ENCODE results near the gene ALK. TPM values are rescaled to one million over a fixed set of nuclear protein-coding genes. Genes with fewer than 3 reads are reported as not detected.

Gene ALK
- total and polyA plus RNA-seq, 2 donors (not counting 1 experiment from before 2014, with no cell fraction given), result under 0.01 to 0.02 TPM

DNA sequence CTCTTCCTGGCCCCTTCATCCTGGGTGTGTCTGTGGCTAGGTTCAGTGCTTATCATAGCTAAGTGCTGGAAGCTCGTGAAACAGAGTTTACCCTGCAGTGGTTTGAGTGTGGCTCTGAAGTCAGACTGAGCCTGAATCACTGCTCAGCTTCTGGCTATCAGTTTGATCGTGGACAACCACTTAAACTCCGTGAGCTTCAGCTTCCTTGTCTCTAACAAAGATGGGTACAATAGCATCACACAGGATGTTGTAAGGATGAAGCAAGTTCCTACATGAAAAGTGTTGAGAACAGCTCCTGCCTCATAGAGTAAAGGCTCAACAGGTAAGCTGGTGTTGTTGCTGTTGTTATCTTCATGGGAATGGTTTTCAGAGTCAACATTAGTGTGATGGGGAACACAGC is 595.8 kb downstream of the ALK start:
- no peak overlapping the region for H3K27ac ChIP-seq (ENCODE audit: insufficient read depth, low read length)

GRCh38 chr2:29323961-29324360 is 597.4 kb downstream of the ALK start:
- no peaks in the 10 kb centered on the region for H3K36me3 ChIP-seq (ENCODE audit: control insufficient read depth, insufficient read depth, low read length)
- H3K27ac ChIP-seq (ENCODE audit: insufficient read depth, low read length), result no peak overlapping the region
- H4K20me1 ChIP-seq (ENCODE audit: control insufficient read depth, extremely low read depth, insufficient read depth, low read length), result no peaks in the 10 kb centered on the region
- H2AFZ ChIP-seq (ENCODE audit: low read length), result no peak overlapping the region
- H3K9ac ChIP-seq (ENCODE audit: insufficient read depth, low read length), result no peak overlapping the region
- no peaks in the 10 kb centered on the region for H3K27me3 ChIP-seq (ENCODE audit: control insufficient read depth, insufficient read depth, low read length)
- no peak overlapping the region for H3K4me3 ChIP-seq (replicated peaks in 1 of 4; ENCODE audit: control extremely low read depth in 1 of 4, insufficient read depth in 1 of 4, low read depth in 3 of 4, low read length in 4 of 4)
- H3K9me3 ChIP-seq (ENCODE audit: control insufficient read depth, insufficient read depth, low read depth, low read length), result no peaks in the 10 kb centered on the region
- no peak overlapping the region for H3K4me2 ChIP-seq (ENCODE audit: extremely low read depth, insufficient read depth, low read length)
- DNase-seq (ENCODE audit: low read depth in 2 of 2), result peak; percentile 0 to 80
- TF ChIP-seq, protein P1, sequence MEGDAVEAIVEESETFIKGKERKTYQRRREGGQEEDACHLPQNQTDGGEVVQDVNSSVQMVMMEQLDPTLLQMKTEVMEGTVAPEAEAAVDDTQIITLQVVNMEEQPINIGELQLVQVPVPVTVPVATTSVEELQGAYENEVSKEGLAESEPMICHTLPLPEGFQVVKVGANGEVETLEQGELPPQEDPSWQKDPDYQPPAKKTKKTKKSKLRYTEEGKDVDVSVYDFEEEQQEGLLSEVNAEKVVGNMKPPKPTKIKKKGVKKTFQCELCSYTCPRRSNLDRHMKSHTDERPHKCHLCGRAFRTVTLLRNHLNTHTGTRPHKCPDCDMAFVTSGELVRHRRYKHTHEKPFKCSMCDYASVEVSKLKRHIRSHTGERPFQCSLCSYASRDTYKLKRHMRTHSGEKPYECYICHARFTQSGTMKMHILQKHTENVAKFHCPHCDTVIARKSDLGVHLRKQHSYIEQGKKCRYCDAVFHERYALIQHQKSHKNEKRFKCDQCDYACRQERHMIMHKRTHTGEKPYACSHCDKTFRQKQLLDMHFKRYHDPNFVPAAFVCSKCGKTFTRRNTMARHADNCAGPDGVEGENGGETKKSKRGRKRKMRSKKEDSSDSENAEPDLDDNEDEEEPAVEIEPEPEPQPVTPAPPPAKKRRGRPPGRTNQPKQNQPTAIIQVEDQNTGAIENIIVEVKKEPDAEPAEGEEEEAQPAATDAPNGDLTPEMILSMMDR (conservative IDR thresholded peaks at IDR 0.05 in 1 of 2, IDR thresholded peaks at IDR 0.05 in 1 of 2; ENCODE audit: low read depth in 1 of 2, low read length in 2 of 2), result no peak
- TF ChIP-seq EZH2 (IDR thresholded peaks at IDR 0.05; ENCODE audit: low read length, missing control alignments), result no peak
- no peaks in the 10 kb centered on the region for H3K79me2 ChIP-seq (ENCODE audit: control insufficient read depth, insufficient read depth, low read length)
- H3K4me1 ChIP-seq (ENCODE audit: control insufficient read depth, extremely low read depth, insufficient read depth, low read length), result no peaks in the 10 kb centered on the region

More for the DNA sequence above, 595.8 kb downstream of the ALK start:
- Histone ChIP-seq H3K4me1 (ENCODE audit: control insufficient read depth, extremely low read depth, insufficient read depth, low read length) (no peaks in the 10 kb centered on the region), H4K20me1 (ENCODE audit: control insufficient read depth, extremely low read depth, insufficient read depth, low read length) (no peaks in the 10 kb centered on the region), H3K9me3 (ENCODE audit: control insufficient read depth, insufficient read depth, low read depth, low read length) (no peaks in the 10 kb centered on the region), H3K36me3 (ENCODE audit: control insufficient read depth, insufficient read depth, low read length) (no peaks in the 10 kb centered on the region), H3K79me2 (ENCODE audit: control insufficient read depth, insufficient read depth, low read length) (no peaks in the 10 kb centered on the region), H3K4me3 (replicated peaks in 1 of 4; ENCODE audit: control extremely low read depth in 1 of 4, insufficient read depth in 1 of 4, low read depth in 3 of 4, low read length in 4 of 4) (no peak overlapping the region), H3K4me2 (ENCODE audit: extremely low read depth, insufficient read depth, low read length) (no peak overlapping the region), H3K9ac (ENCODE audit: insufficient read depth, low read length) (no peak overlapping the region), H3K27me3 (ENCODE audit: control insufficient read depth, insufficient read depth, low read length) (no peaks in the 10 kb centered on the region), H2AFZ (ENCODE audit: low read length) (no peak overlapping the region)
- TF ChIP-seq, protein P1 (conservative IDR thresholded peaks at IDR 0.05 in 1 of 2, IDR thresholded peaks at IDR 0.05 in 1 of 2; ENCODE audit: low read depth in 1 of 2, low read length in 2 of 2), result no peak
- TF ChIP-seq EZH2 (IDR thresholded peaks at IDR 0.05; ENCODE audit: low read length, missing control alignments), result no peak
- DNase-seq (ENCODE audit: low read depth in 2 of 2), result peak in 1 of 2 donors; percentile 23

GRCh38 chr2:29323301-29323700 is 598.1 kb downstream of the ALK start:
- Histone ChIP-seq H3K36me3 (ENCODE audit: control insufficient read depth, insufficient read depth, low read length) (no peaks in the 10 kb centered on the region), H3K4me3 (replicated peaks in 1 of 4; ENCODE audit: control extremely low read depth in 1 of 4, insufficient read depth in 1 of 4, low read depth in 3 of 4, low read length in 4 of 4) (no peak overlapping the region), H3K4me2 (ENCODE audit: extremely low read depth, insufficient read depth, low read length) (no peak overlapping the region), H3K79me2 (ENCODE audit: control insufficient read depth, insufficient read depth, low read length) (no peaks in the 10 kb centered on the region), H3K9me3 (ENCODE audit: control insufficient read depth, insufficient read depth, low read depth, low read length) (no peaks in the 10 kb centered on the region), H2AFZ (ENCODE audit: low read length) (no peak overlapping the region), H3K27ac (ENCODE audit: insufficient read depth, low read length) (no peak overlapping the region), H3K9ac (ENCODE audit: insufficient read depth, low read length) (no peak overlapping the region), H4K20me1 (ENCODE audit: control insufficient read depth, extremely low read depth, insufficient read depth, low read length) (no peaks in the 10 kb centered on the region), H3K27me3 (ENCODE audit: control insufficient read depth, insufficient read depth, low read length) (no peaks in the 10 kb centered on the region), H3K4me1 (ENCODE audit: control insufficient read depth, extremely low read depth, insufficient read depth, low read length) (no peaks in the 10 kb centered on the region)
- peak in 1 of 2 donors; percentile 26 for DNase-seq (ENCODE audit: low read depth in 2 of 2)
- TF ChIP-seq EZH2 (IDR thresholded peaks at IDR 0.05; ENCODE audit: low read length, missing control alignments), result no peak
- TF ChIP-seq, protein P1 (conservative IDR thresholded peaks at IDR 0.05 in 1 of 2, IDR thresholded peaks at IDR 0.05 in 1 of 2; ENCODE audit: low read depth in 1 of 2, low read length in 2 of 2), result no peak
